Measurements from ENCODE around the gene TXN. TPM values are rescaled to one million over a fixed set of nuclear protein-coding genes. Genes with fewer than 3 reads are reported as not detected.
A peak's percentile ranks its signal among the peaks of the same experiment; 100 is the strongest.

The TXN gene
- total and polyA plus RNA-seq, 7 donors = 38.0 to 366 (median 81.4) TPM

DNA sequence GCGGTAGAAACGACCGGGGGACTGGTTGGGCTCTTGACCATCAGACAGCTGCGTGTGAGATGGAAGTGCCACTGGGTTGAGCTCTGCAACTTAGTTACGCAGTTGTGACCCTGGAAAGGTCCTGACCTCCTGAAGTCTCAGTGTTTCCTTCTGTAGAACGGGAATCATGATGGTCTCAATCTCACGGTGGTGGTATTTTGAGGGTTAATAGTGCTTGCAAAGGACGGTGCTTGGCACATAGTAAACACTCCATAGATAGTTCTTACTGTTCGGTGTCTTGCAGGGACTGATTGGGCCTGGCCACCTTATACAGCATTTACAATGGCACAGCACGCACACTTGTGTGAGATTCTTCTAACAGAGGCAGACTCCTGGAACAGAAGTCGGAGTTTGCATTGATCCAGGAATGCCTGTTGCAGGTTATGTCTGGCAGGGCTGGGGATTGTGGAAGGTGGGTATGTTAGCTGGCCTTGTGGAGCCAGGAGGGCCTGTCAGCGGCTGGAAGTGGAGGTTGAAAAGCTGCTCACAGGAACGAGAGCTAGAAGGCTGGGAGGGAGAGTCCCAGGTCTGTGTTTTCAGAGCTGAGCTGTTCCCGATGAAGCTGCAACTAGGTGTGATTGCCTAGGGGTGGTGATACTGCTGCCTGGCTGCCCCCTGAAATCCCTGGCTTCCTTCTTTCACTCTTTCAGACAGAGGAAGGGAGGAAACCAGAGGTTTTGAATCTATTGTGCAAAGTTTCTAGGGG is 962 bp upstream of the TXN start:
- Histone ChIP-seq H3K4me3 (peak overlapping the region; percentile 90), H3K27me3 (ENCODE audit: insufficient read depth in 3 of 3, low read length in 2 of 3) (no peaks in the 10 kb centered on the region), H3K4me1 (peaks cover 19% of the 10 kb centered on the region), H3K27ac (peak overlapping the region; percentile 86), H3K9me3 (no peaks in the 10 kb centered on the region), H3K36me3 (ENCODE audit: insufficient read depth in 1 of 2, low read depth in 1 of 2) (no peaks in the 10 kb centered on the region)
- ATAC-seq = peak in 2 of 4 donors; percentile 3 to 4
- no peak for DNase-seq
- intact Hi-C loops (cut with DNase I) = no loop called here
- 15 to 24% (median 17%) methylated on average over 14 of the region's 14 CpGs for WGBS, 3 donors
- TF ChIP-seq, protein P1, sequence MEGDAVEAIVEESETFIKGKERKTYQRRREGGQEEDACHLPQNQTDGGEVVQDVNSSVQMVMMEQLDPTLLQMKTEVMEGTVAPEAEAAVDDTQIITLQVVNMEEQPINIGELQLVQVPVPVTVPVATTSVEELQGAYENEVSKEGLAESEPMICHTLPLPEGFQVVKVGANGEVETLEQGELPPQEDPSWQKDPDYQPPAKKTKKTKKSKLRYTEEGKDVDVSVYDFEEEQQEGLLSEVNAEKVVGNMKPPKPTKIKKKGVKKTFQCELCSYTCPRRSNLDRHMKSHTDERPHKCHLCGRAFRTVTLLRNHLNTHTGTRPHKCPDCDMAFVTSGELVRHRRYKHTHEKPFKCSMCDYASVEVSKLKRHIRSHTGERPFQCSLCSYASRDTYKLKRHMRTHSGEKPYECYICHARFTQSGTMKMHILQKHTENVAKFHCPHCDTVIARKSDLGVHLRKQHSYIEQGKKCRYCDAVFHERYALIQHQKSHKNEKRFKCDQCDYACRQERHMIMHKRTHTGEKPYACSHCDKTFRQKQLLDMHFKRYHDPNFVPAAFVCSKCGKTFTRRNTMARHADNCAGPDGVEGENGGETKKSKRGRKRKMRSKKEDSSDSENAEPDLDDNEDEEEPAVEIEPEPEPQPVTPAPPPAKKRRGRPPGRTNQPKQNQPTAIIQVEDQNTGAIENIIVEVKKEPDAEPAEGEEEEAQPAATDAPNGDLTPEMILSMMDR (IDR thresholded peaks at IDR 0.05) = no peak

DNA sequence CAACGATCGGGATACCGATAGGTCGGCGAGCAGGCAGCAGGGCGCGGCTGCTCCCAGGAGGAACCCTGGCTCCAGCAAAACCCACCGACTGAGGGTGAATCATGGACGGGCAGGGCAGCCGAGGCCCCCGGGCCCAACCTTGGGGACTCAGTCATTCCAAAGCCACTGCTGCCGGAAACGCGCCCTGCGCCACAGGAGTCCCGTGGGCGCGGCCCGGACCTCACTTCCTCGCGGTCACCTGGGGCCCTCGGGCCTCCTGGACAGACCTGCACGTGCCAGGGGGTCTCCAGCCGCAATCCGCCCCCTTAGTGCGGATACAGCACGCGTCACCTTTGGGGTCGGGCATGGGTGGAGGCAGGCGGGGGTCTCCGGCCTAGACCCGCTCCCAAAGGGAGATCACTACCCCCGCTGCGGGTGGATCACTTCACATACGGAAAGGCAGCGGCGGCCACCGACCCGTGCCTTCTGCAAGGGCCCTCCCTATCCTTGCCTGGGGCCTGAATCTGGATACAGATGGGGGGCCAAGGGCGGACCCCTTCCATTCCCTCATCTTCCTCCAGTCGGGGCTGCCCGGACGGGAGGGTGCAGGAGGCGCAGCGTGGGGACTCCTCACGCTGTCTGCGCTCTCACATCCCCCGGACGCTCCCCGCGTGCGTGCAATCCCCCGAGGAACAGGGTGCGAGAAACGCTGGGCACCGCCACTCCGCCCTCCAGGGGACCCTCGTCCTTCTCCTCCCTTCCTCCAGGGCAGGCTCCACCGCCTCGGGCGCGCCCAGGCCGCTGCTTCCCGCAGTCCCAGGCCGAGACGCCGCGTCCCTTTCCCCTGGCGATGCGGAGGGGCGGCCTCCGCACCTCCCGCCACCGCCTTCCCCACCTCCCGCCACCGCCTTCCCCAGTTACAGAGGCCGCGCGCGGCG is 586 bp downstream of the TXN start:
- WGBS, 3 donors = 0 to 1% (median 1%) methylated on average over 64 to 81 of the region's 81 CpGs
- TF ChIP-seq, protein P1 (IDR thresholded peaks at IDR 0.05) = no peak

DNA sequence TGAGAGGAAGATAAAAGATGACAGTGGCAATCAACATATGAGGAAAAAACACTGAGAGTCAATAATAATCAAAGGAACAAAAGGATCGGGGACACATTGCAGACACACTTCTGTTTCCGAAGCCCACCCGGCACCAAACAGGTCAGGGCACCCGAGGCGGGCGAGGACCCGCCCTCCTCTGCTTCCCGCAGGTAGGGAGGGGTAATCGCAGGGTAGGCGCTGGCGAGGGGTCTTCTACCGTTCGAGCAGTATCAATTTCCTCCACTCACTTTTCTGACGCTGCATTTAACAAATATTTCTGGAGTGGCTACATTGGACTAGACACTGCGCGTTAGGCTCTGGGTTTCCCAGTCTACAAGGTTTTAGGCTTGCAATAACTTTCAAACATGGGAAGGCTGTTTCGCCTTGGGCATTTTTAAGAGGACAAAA is 1.3 kb downstream of the TXN start:
- Histone ChIP-seq H3K4me1 (peaks cover 19% of the 10 kb centered on the region), H3K36me3 (ENCODE audit: insufficient read depth in 1 of 2, low read depth in 1 of 2) (peaks cover 0 to 10% of the 10 kb centered on the region in 2 donors), H3K9me3 (no peaks in the 10 kb centered on the region), H3K4me3 (peak overlapping the region; percentile 90), H3K27ac (peak overlapping the region; percentile 86), H3K27me3 (ENCODE audit: insufficient read depth in 3 of 3, low read length in 2 of 3) (no peaks in the 10 kb centered on the region)
- intact Hi-C loops (cut with DNase I) = no loop called here
- WGBS, 3 donors = 15 to 33% (median 25%) methylated on average over 17 of the region's 17 CpGs
- DNase-seq (no peak), ATAC-seq (no peak)
- TF ChIP-seq, protein P1 (IDR thresholded peaks at IDR 0.05) = no peak

More for the DNA sequence above, 586 bp downstream of the TXN start:
- H3K27me3 ChIP-seq (ENCODE audit: insufficient read depth in 3 of 3, low read length in 2 of 3) = no peaks in the 10 kb centered on the region
- peak overlapping the region; percentile 90 for H3K4me3 ChIP-seq
- ATAC-seq (peak; percentile 40 to 65 (median 61)), DNase-seq (peak; percentile 70 to 74)
- peaks cover 19% of the 10 kb centered on the region for H3K4me1 ChIP-seq
- peaks cover 0 to 3% of the 10 kb centered on the region in 2 donors for H3K36me3 ChIP-seq (ENCODE audit: insufficient read depth in 1 of 2, low read depth in 1 of 2)
- intact Hi-C loops (cut with DNase I) = no loop called here
- peak overlapping the region; percentile 86 for H3K27ac ChIP-seq
- H3K9me3 ChIP-seq = no peaks in the 10 kb centered on the region

DNA sequence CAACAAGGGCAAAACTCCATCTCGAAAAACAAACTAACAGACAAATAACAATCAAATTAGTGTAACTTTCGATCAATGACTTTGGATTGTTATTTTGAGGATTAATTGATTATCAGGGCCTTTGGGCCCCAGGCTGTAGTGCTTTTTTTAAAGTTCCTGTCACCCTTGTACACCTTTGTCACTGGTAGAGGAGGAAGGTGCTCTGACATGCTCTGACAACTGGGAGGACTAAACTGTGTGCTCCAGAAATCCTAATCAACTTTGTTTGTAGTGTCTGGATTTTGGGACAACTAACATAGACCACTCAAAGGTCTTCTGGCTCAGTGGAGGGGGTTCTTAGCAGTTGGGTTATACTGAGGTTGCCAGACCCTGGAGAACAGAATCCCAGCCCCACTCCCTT is 1.8 kb downstream of the TXN start:
- intact Hi-C loops (cut with DNase I) = no loop called here
- ATAC-seq (no peak), DNase-seq (no peak)
- peaks cover 0 to 16% of the 10 kb centered on the region in 2 donors for H3K36me3 ChIP-seq (ENCODE audit: insufficient read depth in 1 of 2, low read depth in 1 of 2)
- 87 to 92% (median 91%) methylated on average over 2 of the region's 2 CpGs for WGBS, 3 donors
- H3K4me1 ChIP-seq = peaks cover 19% of the 10 kb centered on the region
- H3K27ac ChIP-seq = peak overlapping the region; percentile 86
- H3K4me3 ChIP-seq = peak overlapping the region; percentile 90
- H3K9me3 ChIP-seq = no peaks in the 10 kb centered on the region
- TF ChIP-seq, protein P1 (IDR thresholded peaks at IDR 0.05) = no peak
- no peaks in the 10 kb centered on the region for H3K27me3 ChIP-seq (ENCODE audit: insufficient read depth in 3 of 3, low read length in 2 of 3)
